IgD-negative memory B cell (primary cell): ENCODE measurements around the gene TBCC. TPM values are rescaled to one million over a fixed set of nuclear protein-coding genes. Genes with fewer than 3 reads are reported as not detected.
"Not testable (repeated sequence)": the region's sequence is repeated elsewhere in the genome, so short reads cannot be mapped to it uniquely, and the experiment has no call there.

Experiments used
- H3K27ac Mint-ChIP-seq, 3 donors: one replicate each; pipeline ENCODE4 v1.8.0; 2020 to 2022; ENCODE audit warnings: mild to moderate bottlenecking in 3 of 3, mixed read lengths in 3 of 3, moderate library complexity in 1 of 3
- H3K27me3 Mint-ChIP-seq: one replicate; pipeline ENCODE4 v1.8.0; 2021; ENCODE audit warnings: mixed read lengths
- H3K36me3 Mint-ChIP-seq: one replicate; pipeline ENCODE4 v1.8.0; 2020; ENCODE audit warnings: mild to moderate bottlenecking, mixed read lengths
- H3K4me1 Mint-ChIP-seq, 3 donors: one replicate each; pipeline ENCODE4 v1.8.0; 2020 to 2022; ENCODE audit warnings: mixed read lengths in 3 of 3, mild to moderate bottlenecking in 1 of 3
- H3K4me3 Mint-ChIP-seq, 4 donors: one replicate each; pipeline ENCODE4 v1.8.0; 2020 to 2022; ENCODE audit warnings: mild to moderate bottlenecking in 4 of 4, mixed read lengths in 4 of 4, moderate library complexity in 3 of 4
- H3K9me3 Mint-ChIP-seq, 3 donors: one replicate each; pipeline ENCODE4 v1.8.0; 2020 to 2021; ENCODE audit warnings: mixed read lengths in 3 of 3, mild to moderate bottlenecking in 1 of 3
- polyA plus RNA-seq: library from polyadenylated mRNA; unstranded; fragments of 300-500 nt; fragmentation: Illumina TruSeq; gene quantifications from one replicate; pipeline ENCODE4 v1.2.3, GENCODE V29; 2021

TBCC gene
- polyA plus RNA-seq, 1 donor from 2014 or later = 67.2 TPM

- H3K27me3 Mint-ChIP-seq = no peaks in the 10 kb centered on the region
- peaks cover 2% of the 10 kb centered on the region for H3K36me3 Mint-ChIP-seq
- H3K4me3 Mint-ChIP-seq = no peak overlapping the region
- no peak overlapping the region for H3K27ac Mint-ChIP-seq
- no peaks in the 10 kb centered on the region for H3K9me3 Mint-ChIP-seq
- H3K4me1 Mint-ChIP-seq = peaks cover 0 to 5% (median 0%) of the 10 kb centered on the region in 3 donors
Observed at GRCh38 chr6:42704937-42705374, 40.9 kb downstream of the TBCC start.

DNA sequence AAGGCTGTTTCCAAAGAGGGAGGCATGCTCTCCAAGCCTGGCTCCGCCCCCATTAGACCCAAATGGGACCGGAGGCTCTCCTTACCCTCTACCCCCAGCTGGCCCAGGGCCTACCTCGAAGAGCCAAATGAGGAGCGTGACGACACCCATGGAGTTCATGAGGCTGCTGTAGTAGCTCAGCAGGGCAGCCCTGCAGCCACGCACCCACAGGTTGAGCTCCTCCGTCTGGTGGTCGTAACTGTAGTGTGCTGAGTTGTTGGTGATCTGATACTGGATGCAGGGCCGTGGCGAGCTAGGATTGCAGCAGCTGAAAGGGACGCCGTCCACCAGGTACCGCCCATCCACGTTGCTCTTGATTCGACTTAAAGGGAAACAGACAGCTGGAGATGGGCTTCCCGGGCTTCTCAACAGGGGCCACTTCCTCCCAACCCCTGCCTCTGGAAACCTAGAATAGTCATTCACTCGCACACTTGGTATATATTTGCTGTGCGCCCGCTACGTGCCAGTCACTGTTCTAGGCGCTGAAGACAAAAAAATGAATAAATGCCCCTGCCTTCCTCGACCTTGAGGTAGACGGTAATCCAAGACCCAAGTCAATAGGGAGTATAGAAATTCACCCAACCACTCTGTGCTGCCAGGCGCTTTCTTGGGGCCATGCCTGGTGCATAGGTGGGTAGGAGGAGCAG is 41.5 kb downstream of the TBCC start:
- Mint-ChIP-seq H3K4me1 (peaks cover 0 to 5% (median 0%) of the 10 kb centered on the region in 3 donors), H3K27me3 (no peaks in the 10 kb centered on the region), H3K9me3 (no peaks in the 10 kb centered on the region), H3K27ac (no peak overlapping the region), H3K4me3 (no peak overlapping the region), H3K36me3 (peaks cover 2% of the 10 kb centered on the region)

- H3K4me1 Mint-ChIP-seq, H3K4me3 Mint-ChIP-seq, H3K27ac Mint-ChIP-seq, H3K27me3 Mint-ChIP-seq, H3K9me3 Mint-ChIP-seq, H3K36me3 Mint-ChIP-seq: not testable (repeated sequence)
Observed at GRCh38 chr6:42702786-42703185, 43.1 kb downstream of the TBCC start.

- H3K27ac Mint-ChIP-seq = no peak overlapping the region
- no peaks in the 10 kb centered on the region for H3K4me1 Mint-ChIP-seq
- H3K36me3 Mint-ChIP-seq = peaks cover 2% of the 10 kb centered on the region
- no peak overlapping the region for H3K4me3 Mint-ChIP-seq
- H3K9me3 Mint-ChIP-seq = no peaks in the 10 kb centered on the region
- H3K27me3 Mint-ChIP-seq = no peaks in the 10 kb centered on the region
Observed at GRCh38 chr6:42702200-42702599, 43.7 kb downstream of the TBCC start.

GRCh38 chr6:42698217-42698616 is 47.7 kb downstream of the TBCC start:
- no peaks in the 10 kb centered on the region for H3K27me3 Mint-ChIP-seq
- H3K9me3 Mint-ChIP-seq = no peaks in the 10 kb centered on the region
- H3K4me3 Mint-ChIP-seq = no peak overlapping the region
- H3K4me1 Mint-ChIP-seq = peaks cover 4 to 10% (median 8%) of the 10 kb centered on the region in 3 donors
- H3K27ac Mint-ChIP-seq = no peak overlapping the region
- no peaks in the 10 kb centered on the region for H3K36me3 Mint-ChIP-seq

DNA sequence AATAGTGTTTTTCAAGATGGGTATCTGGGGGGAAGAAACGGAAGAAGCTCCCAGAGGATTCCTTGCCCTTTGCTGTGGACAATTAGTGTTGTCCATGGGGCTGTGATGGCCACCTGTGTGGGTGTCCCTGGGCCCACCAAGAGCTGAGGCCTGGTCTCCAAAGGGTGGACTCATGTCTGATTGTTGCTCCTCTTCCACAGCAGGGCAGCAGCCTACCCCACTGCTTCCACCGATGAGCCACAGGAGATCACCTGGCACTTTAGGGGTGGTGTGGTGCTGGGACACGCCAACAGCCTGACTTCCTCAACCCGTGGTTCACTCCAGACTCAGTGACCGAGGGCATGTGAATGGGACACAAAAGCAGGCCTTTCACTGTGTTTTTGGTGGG is 48.6 kb downstream of the TBCC start:
- H3K4me3 Mint-ChIP-seq = no peak overlapping the region
- H3K36me3 Mint-ChIP-seq = no peaks in the 10 kb centered on the region
- H3K9me3 Mint-ChIP-seq = no peaks in the 10 kb centered on the region
- H3K4me1 Mint-ChIP-seq = peaks cover 4 to 14% (median 8%) of the 10 kb centered on the region in 3 donors
- no peaks in the 10 kb centered on the region for H3K27me3 Mint-ChIP-seq
- peak overlapping the region in 1 of 3 donors; percentile 63 for H3K27ac Mint-ChIP-seq

- H3K4me1 Mint-ChIP-seq = peaks cover 4 to 14% (median 8%) of the 10 kb centered on the region in 3 donors
- no peaks in the 10 kb centered on the region for H3K36me3 Mint-ChIP-seq
- no peaks in the 10 kb centered on the region for H3K27me3 Mint-ChIP-seq
- no peaks in the 10 kb centered on the region for H3K9me3 Mint-ChIP-seq
- no peak overlapping the region for H3K4me3 Mint-ChIP-seq
- H3K27ac Mint-ChIP-seq = peak overlapping the region in 1 of 3 donors; percentile 63
Observed at GRCh38 chr6:42696526-42697267, 49.2 kb downstream of the TBCC start.

GRCh38 chr6:42694586-42694985 is 51.3 kb downstream of the TBCC start:
- peaks cover 4 to 19% (median 12%) of the 10 kb centered on the region in 3 donors for H3K4me1 Mint-ChIP-seq

More at GRCh38 chr6:42694586-42694985, 51.3 kb downstream of the TBCC start:
- Mint-ChIP-seq H3K27me3 (no peaks in the 10 kb centered on the region), H3K9me3 (no peaks in the 10 kb centered on the region), H3K36me3 (no peaks in the 10 kb centered on the region), H3K4me3 (no peak overlapping the region), H3K27ac (peak overlapping the region in 2 of 3 donors; percentile 17 to 35)

Other genes with a start within 250 kb of the TBCC start
- 11.6 TPM for gene UBR2, start 182.1 kb downstream of the TBCC start, polyA plus RNA-seq
- not detected for gene PRPH2, start 23.5 kb downstream of the TBCC start, polyA plus RNA-seq
- gene BICRAL, start 35.9 kb upstream of the TBCC start, polyA plus RNA-seq = 4.7 TPM
- 72.3 TPM for gene RPL7L1, start 133.5 kb upstream of the TBCC start, polyA plus RNA-seq
- 1.0 TPM for gene PTCRA, start 169.9 kb upstream of the TBCC start, polyA plus RNA-seq
- gene CNPY3, start 183.4 kb upstream of the TBCC start, polyA plus RNA-seq = 272 TPM
- gene GNMT, start 214.7 kb upstream of the TBCC start, polyA plus RNA-seq = 1.2 TPM
- 12.7 TPM for gene PEX6, start 233.1 kb upstream of the TBCC start, polyA plus RNA-seq
- gene PPP2R5D, start 238.5 kb upstream of the TBCC start, polyA plus RNA-seq = 17.5 TPM